NCI-H460 (cell line): Measurements from ENCODE around the gene NOD1. TPM values are rescaled to one million over a fixed set of nuclear protein-coding genes. Genes with fewer than 3 reads are reported as not detected.
"Not testable (repeated sequence)": the region's sequence is repeated elsewhere in the genome, so short reads cannot be mapped to it uniquely, and the experiment has no call there.

Experiments used
- DNase-seq: peaks from one replicate; pipeline ENCODE4 v3.0.0-alpha.2; 2016; ENCODE audit warnings: low read depth; ENCODE audit errors: extremely low read depth
- total RNA-seq: library from RNA; depleted of rRNA; stranded (reverse); fragments of >200 nt; shearing (Covaris generic); gene quantifications from 2 replicates; pipeline ENCODE4 v1.2.3, GENCODE V29; 2014

Gene NOD1
- total RNA-seq, 1 experiment from 2014 or later = 7.7 TPM

DNA sequence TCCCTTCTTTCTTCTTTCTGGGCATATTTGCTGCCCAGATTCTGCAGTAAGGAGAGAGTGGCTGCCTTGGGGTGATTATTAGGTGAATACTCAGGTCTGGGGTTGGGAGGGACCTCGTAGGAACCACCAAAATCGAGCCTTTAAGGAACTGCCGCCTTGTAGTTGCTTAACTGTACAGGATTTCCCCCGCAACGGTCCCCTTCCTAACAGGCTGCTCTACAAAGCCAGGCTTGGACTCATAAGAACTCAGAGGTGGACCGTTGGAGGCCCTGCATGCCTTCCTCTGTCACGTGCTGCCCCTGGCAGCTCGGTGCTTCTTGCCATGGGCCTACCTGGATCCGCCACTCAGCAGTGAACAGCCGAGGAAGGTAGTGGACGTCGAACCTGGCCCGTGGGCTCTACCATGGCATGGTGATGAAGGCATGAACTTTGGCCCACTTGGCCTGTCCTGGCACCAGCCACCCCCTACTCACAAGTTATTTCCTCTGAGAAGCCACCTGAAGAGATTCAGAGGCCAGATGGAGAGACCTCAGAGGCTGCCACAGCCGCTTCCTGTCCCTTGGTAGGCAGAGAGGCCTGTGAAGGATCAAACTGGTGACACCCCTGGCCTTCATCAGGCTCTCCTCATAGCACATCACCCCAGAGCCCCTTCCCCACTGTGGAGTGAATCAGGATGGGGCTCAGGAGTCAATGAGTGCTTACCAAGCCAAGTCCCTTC is 54.6 kb downstream of the NOD1 start:
- no peak for DNase-seq

DNA sequence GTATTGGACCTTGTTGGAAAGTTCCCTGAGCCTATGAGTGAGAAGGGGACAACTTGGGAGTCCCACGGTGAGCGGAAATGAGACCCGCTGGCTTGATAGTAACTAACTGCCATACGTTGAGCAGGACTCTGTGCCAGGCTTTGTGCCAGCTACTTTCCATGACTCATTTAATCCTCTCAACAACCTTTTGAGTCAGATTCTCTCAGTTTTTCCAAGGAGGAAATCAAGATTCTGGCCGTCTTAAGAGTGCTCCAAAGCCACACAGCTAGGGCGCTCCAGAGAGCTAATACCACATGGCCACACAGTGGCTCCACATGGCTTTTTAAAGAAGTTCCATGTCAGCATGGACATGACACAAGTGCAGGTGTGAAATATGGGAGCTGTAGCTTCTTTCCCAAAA is 55.7 kb downstream of the NOD1 start:
- DNase-seq = no peak

DNA sequence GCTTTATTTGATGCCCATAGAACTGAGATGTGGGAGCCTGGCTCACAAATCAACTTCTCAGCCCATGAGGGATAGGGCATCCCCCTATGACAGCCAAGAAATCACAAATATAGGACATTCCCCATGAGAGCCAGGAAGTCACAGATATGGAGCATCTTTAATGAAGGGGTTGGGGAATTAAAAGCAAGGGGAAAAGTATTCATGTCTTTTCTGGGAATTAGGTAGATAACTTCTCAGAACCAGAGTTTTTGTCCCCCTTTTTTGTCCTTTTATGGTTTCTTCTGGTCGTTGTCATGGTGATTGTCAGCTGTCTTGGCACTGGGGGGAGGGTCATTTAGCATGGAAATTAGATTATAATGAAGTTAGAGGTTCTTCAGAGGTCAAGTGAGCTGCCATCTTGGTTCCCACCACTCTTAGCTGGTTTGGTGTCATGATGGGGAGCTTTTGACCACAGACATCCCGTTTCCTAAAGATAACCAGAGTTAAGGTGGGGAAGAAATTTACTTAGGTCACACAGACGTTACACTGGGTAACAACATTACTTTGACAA is 56.9 kb downstream of the NOD1 start:
- DNase-seq = no peak

- peak; percentile 16 for DNase-seq
These were observed 57.9 kb downstream of the NOD1 start for GRCh38 chr7:30420662-30421061.

- DNase-seq = not testable (repeated sequence)
These were observed 58.5 kb downstream of the NOD1 start for GRCh38 chr7:30420080-30420479.

DNA sequence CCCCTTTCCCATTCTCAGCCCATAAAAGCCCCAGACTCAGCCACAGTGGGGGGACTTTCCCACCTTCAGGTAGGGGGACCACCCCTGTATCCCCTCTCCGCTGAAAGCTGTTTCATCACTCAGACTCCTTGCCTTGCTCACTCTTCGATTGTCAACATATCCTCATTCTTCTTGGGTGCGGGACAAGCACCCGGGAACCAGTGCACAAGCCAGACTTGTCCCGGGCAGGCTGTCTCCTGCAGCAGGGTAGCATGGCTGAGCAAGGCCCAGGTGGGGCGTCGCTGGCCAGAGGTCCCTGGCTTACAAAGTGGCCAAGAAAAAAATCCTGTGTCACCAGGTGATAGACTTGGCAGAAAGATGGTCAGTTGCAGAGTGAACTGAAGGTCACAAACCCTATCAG is 64.7 kb downstream of the NOD1 start:
- no peak for DNase-seq

DNA sequence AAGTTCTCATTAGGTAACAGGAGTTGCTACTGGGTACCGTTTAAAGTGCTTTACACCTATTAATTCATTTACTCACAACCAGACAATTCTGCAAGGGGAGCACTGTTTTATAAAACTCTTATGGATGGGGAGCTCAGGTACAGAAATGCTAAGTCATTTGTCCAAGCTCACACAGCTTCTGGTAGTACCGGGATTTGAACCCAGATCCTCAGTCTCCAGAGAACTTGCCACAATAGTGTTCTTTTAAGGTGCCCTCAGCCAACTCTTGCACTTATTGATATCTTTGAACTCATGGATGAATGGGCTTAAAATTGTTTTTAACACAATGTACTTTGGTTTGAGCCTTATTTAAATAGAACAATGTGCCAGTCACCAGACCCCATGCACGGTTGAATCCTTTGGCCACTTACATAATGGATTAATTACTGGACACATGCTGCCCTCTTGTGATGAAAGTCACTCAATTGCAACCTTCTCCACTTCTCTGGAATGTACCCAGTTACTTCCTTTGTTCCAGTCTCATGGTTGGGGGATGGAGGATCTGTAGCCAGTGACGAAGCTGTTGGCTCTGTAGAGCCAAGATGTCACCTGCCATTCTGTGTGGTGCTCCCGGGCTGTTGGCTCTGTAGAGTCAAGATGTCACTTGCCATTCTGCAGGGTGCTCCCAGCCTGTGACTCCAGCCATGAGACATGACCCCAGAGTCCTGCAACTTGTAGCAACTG is 65.6 kb downstream of the NOD1 start:
- peak; percentile 83 for DNase-seq

- no peak for DNase-seq
These were observed 66.7 kb downstream of the NOD1 start for GRCh38 chr7:30411897-30412296.

DNA sequence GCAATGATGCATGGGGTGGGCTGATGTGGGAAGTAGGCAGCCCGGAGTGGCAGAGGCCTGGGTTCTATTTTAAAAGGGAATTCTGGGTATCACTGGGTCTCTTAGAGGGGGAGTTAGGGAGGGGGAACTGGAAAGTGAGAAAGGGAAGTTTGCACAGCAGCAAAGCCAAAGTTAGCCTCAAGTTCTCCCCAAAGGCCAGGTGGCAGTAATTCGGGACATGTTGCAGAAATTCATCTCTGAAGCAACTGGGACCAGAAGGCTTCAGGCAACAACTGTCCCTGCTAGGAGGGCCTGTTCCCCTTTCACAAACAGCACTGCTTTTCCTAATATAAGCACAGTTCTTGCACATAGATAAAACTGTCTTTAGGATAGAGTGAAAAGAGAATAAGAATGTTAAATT is 67.4 kb downstream of the NOD1 start:
- no peak for DNase-seq

- DNase-seq = no peak
These were observed 71.7 kb downstream of the NOD1 start for GRCh38 chr7:30406664-30407425.

- DNase-seq = no peak
These were observed 73.4 kb downstream of the NOD1 start for GRCh38 chr7:30405179-30405578.

GRCh38 chr7:30403477-30403876 is 75.1 kb downstream of the NOD1 start:
- DNase-seq = no peak

GRCh38 chr7:30396389-30396788 is 82.2 kb downstream of the NOD1 start:
- DNase-seq = no peak

DNA sequence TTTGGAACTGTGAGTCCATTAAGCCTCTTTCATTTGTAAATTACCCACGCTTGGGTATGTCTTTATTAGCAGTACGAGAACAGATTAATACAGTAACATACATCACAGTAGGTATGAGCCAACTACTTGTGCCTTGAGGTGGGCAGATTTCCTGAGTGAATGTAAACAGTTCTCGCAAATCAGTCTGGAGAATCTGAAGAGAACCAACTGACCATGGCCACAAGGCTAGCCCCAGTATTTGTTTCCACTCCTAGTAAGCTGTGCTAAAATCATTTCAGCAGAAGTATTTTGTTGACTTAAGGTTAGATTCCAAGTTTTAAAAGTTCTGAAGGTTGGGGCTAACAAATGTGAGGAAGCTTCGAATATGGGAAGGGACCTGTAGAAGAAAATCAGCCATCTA is 82.9 kb downstream of the NOD1 start:
- DNase-seq = no peak

DNA sequence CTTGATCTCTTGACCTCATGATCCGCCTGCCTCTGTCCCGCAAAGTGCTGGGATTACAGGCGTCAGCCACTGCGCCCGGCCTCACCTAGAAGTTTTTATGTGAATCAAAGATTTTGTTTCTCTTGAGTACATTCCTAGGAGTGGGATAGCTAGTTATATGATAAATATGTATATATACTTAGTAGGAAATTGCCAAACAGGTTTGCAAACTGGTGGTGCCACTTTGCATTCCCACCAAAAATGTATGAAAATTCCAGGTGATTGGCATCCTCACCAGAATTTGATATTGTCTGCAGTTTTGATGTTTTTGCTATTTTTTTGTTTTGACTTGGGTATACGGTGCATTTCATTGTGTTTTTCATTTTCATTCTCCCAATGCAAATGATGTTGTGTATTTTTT is 86.8 kb downstream of the NOD1 start:
- DNase-seq = no peak

DNA sequence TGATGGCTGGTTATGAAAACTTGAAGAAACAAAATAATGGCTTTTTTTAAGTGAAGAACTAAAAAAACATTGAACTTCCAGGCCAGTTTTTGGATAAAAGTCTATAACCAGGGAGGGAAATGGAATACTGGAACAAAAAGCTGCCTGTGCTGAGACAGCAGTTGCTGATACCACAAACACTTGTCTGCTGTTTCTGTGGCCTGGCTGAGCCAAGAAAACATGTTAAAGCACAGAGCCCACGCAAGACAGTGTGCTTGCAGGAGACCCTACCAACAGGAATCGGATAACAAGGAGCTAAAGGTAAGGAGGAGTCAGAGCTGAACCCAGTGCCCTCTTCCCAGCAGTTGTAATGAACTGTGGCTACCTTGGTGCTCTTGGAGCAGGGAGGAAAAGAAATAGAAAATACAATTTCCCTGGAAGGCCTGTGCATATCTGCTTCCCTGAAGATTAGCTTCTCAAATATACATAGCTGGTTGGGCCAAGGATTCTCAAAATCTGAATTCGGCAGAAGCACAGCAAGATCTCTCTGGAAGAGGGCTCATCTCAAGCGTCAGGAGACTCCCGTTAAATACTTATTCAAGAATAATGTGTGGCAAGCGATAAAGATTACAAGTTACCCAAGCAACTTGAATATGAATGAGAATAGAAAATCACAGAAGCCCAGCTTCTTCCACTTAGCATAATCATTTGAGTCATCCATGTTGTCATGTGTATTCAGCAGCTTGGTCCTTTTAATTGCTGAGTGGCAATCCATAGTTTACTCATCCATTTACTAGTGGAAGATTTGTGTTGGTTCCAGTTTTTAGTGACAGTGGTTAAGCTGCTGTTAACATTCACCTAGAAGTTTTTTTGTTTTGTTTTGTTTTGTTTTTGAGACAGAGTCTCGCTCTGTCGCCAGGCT is 87.6 kb downstream of the NOD1 start:
- no peak for DNase-seq

- no peak for DNase-seq
These were observed 88.8 kb downstream of the NOD1 start for GRCh38 chr7:30389791-30390190.

DNA sequence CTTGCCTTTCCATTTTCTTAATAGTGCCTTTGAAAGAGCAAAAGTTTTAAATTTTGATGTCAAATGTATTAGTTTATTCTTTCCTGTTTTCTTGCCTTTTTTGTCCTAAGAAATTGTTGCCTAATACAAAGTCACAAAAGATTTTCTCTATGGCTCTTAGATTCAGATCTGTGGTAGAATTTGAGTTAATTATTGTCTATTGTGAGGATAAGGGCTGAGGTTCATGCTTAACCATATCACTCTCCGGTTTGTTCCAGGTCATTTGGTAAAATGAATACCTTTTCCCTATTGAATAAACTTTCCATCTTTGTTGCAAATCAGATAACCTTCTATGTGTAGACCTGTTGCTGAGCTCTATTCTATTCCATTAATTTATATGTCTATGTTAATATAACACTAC is 96.0 kb downstream of the NOD1 start:
- no peak for DNase-seq

GRCh38 chr7:30380824-30381223 is 97.8 kb downstream of the NOD1 start:
- DNase-seq = not testable (repeated sequence)

- DNase-seq = no peak
These were observed 98.3 kb downstream of the NOD1 start for GRCh38 chr7:30380294-30380693.
